ENCODE measurements around the gene CNKSR3.

- TF ChIP-seq CTCF (IDR thresholded peaks at IDR 0.05; ENCODE audit: low read length) (no peak), EZH2 (IDR thresholded peaks at IDR 0.05; ENCODE audit: borderline replicate concordance, low read length) (no peak)
Measured at GRCh38 chr6:154458565-154459470, 51.7 kb downstream of the CNKSR3 start.
